GM23338 (cell line): Measurements from ENCODE around the gene DPH2. TPM values are rescaled to one million over a fixed set of nuclear protein-coding genes. Genes with fewer than 3 reads are reported as not detected.

Experiments used
- ATAC-seq: fragments of 200-7000 bp; cut with Tn5 transposase; 3 replicates; pipeline ENCODE4 v1.9.1; 2020
- DNase-seq: peaks from one replicate; pipeline ENCODE4 v3.0.0-alpha.2; 2015; ENCODE audit warnings: low spot score
- H2AFZ ChIP-seq: fragments of 200-600 bp; sonication (generic); 2 replicates; pipeline ENCODE4 v1.8.0; 2016; ENCODE audit warnings: antibody characterized with exemption, mild to moderate bottlenecking, moderate library complexity
- H3F3A ChIP-seq: fragments of 200-600 bp; sonication (generic); replicated peaks from 2 replicates; pipeline ENCODE4 v1.8.0; 2017; ENCODE audit warnings: antibody characterized with exemption, mixed run types, low read depth
- H3K27ac ChIP-seq: fragments of 200-600 bp; sonication (generic); 2 replicates; pipeline ENCODE4 v1.6.1; 2016; ENCODE audit warnings: low read depth
- H3K27me3 ChIP-seq: fragments of 200-600 bp; sonication (generic); 2 replicates; pipeline ENCODE4 v1.8.0; 2016; ENCODE audit warnings: mild to moderate bottlenecking, mixed run types, moderate library complexity; ENCODE audit not compliant: insufficient read depth
- H3K36me3 ChIP-seq: fragments of 200-600 bp; sonication (generic); 2 replicates; pipeline ENCODE4 v1.8.0; 2016; ENCODE audit warnings: mild to moderate bottlenecking; ENCODE audit not compliant: insufficient read depth
- H3K4me1 ChIP-seq: fragments of 200-600 bp; sonication (generic); 2 replicates; pipeline ENCODE4 v1.8.0; 2016; ENCODE audit warnings: mild to moderate bottlenecking, moderate library complexity; ENCODE audit not compliant: insufficient read depth
- H3K4me2 ChIP-seq: fragments of 200-600 bp; sonication (generic); 2 replicates; pipeline ENCODE4 v1.7.1; 2017; ENCODE audit warnings: mixed run types
- H3K4me3 ChIP-seq: fragments of 200-600 bp; sonication (generic); 2 replicates; pipeline ENCODE4 v1.6.1; 2016; ENCODE audit warnings: mixed run types
- H3K79me2 ChIP-seq: fragments of 200-600 bp; sonication (generic); replicated peaks from 2 replicates; pipeline ENCODE4 v1.8.0; 2017; ENCODE audit warnings: mild to moderate bottlenecking; ENCODE audit not compliant: insufficient read depth
- H3K9me2 ChIP-seq: fragments of 200-600 bp; sonication (generic); 2 replicates; pipeline ENCODE4 v1.8.0; 2017; ENCODE audit not compliant: insufficient read depth
- H4K20me1 ChIP-seq: fragments of 200-600 bp; sonication (generic); replicated peaks from 2 replicates; pipeline ENCODE4 v1.8.0; 2017; ENCODE audit warnings: mild to moderate bottlenecking; ENCODE audit not compliant: insufficient read depth
- H3K27ac Mint-ChIP-seq: 2 replicates; pipeline ENCODE4 v1.8.0; 2020; ENCODE audit warnings: inconsistent platforms, mild to moderate bottlenecking, moderate library complexity, mixed read lengths
- H3K27me3 Mint-ChIP-seq: 3 replicates; pipeline ENCODE4 v1.8.0; 2022; ENCODE audit warnings: low read depth, mild to moderate bottlenecking, moderate library complexity, mixed read lengths, inconsistent platforms; ENCODE audit not compliant: insufficient read depth, poor library complexity
- H3K36me3 Mint-ChIP-seq: 3 replicates; pipeline ENCODE4 v1.8.0; 2021; ENCODE audit warnings: low read depth, mild to moderate bottlenecking, inconsistent platforms, moderate library complexity, mixed read lengths
- H3K4me1 Mint-ChIP-seq: 3 replicates; pipeline ENCODE4 v1.8.0; 2020; ENCODE audit warnings: mild to moderate bottlenecking, inconsistent platforms, mixed read lengths
- H3K4me3 Mint-ChIP-seq: 3 replicates; pipeline ENCODE4 v1.8.0; 2021; ENCODE audit warnings: moderate library complexity, mild to moderate bottlenecking, inconsistent platforms, mixed read lengths
- H3K9me3 Mint-ChIP-seq: 3 replicates; pipeline ENCODE4 v1.8.0; 2020; ENCODE audit warnings: moderate library complexity, mild to moderate bottlenecking, inconsistent platforms, mixed read lengths
- CREB1 ChIP-seq: fragments of 250-450 bp; sonication (Bioruptor Pico); IDR thresholded peaks from 2 replicates; pipeline ENCODE4 v1.5.0; 2020; ENCODE audit warnings: low read depth, mild to moderate bottlenecking, moderate library complexity
- CTCF ChIP-seq, 2 experiments: fragments of 200-600 bp in 1 of 2; sonication (generic) in 1 of 2; conservative IDR thresholded peaks; 2 replicates each; pipeline versions ENCODE4 v1.5.1 to v1.6.1; 2016 to 2017; ENCODE audit warnings: antibody characterized with exemption in 2 of 2, low read depth in 2 of 2, mild to moderate bottlenecking in 2 of 2, moderate library complexity in 1 of 2
- EZH2 ChIP-seq: fragments of 200-600 bp; sonication (generic); IDR thresholded peaks from one replicate; pipeline ENCODE4 v1.8.0; 2017; ENCODE audit warnings: antibody characterized with exemption, mild to moderate bottlenecking, low read depth; ENCODE audit not compliant: unreplicated experiment
- JUNB ChIP-seq: IDR thresholded peaks from one replicate; pipeline ENCODE4 v1.6.1; 2016; ENCODE audit warnings: antibody characterized with exemption; ENCODE audit not compliant: unreplicated experiment
- NANOG ChIP-seq: IDR thresholded peaks from 2 replicates; pipeline ENCODE4 v1.6.1; 2016; ENCODE audit warnings: antibody characterized with exemption, borderline replicate concordance
- POLR2AphosphoS5 ChIP-seq: IDR thresholded peaks from 2 replicates; pipeline ENCODE4 v1.6.1; 2016; ENCODE audit warnings: antibody characterized with exemption, low read depth
- STAT1 ChIP-seq: IDR thresholded peaks from one replicate; pipeline ENCODE4 v1.6.1; 2016; ENCODE audit warnings: antibody characterized with exemption; ENCODE audit not compliant: unreplicated experiment
- ZNF114 ChIP-seq: fragments of 250-450 bp; sonication (Bioruptor Pico); IDR thresholded peaks from 2 replicates; pipeline ENCODE4 v1.5.0; 2020; ENCODE audit warnings: mild to moderate bottlenecking, moderate library complexity
- ZNF331 ChIP-seq: fragments of 250-450 bp; sonication (Bioruptor Pico); IDR thresholded peaks from 2 replicates; pipeline ENCODE4 v1.5.0; 2020; ENCODE audit warnings: low read depth, mild to moderate bottlenecking, moderate library complexity
- polyA plus RNA-seq: library from polyadenylated mRNA; unstranded; fragments of >200 nt; fragmentation: Nextera tagmentation; extraction: Ambion mirVana; gene quantifications from 2 replicates; pipeline ENCODE4 v1.2.1, GENCODE V29; 2016
- total RNA-seq: library from RNA; depleted of rRNA; stranded (reverse); fragments of >200 nt; shearing (Covaris generic); gene quantifications from 2 replicates; pipeline ENCODE4 v1.2.3, GENCODE V29; 2014
- TF ChIP-seq, protein P1 (sequence below): IDR thresholded peaks from one replicate; pipeline ENCODE4 v1.6.1; 2018; ENCODE audit warnings: antibody characterized with exemption; ENCODE audit not compliant: unreplicated experiment
- TF ChIP-seq, protein P2 (sequence below): IDR thresholded peaks from 2 replicates; pipeline ENCODE4 v1.6.1; 2016; ENCODE audit warnings: antibody characterized with exemption

Gene DPH2
- total and polyA plus RNA-seq, 2 experiments from 2014 or later, result 32.1 to 90.3 TPM

DNA sequence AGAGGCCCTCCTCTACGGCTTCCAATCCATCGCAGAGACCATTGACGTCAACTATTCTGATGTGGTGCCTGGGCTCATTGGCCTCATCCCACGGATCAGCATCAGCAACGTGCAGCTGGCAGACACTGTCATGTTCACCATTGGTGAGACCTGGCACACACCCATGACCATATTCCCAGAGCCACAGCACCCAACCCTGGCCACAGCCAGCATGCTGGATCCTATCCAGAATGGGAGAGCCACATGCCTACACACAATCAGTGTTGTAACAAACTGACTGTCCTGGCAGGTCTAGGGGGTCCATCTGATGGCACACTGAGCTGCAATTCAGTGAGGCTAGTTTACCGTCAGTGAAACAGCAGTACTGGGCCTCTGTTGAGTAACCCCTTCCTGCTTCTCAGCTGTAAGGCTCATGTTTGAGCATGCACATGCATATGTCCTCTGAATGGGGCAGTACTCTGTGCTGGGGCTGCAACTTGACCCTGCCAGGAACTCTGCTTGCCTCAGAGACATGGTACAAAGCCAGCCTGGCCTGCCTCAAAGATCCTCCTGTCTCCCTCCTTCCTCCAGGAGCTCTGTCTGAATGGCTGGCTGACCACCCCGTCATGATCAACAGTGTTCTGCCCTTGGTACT, 12.3 kb upstream of the DPH2 start (continued):
- TF ChIP-seq, protein P1, sequence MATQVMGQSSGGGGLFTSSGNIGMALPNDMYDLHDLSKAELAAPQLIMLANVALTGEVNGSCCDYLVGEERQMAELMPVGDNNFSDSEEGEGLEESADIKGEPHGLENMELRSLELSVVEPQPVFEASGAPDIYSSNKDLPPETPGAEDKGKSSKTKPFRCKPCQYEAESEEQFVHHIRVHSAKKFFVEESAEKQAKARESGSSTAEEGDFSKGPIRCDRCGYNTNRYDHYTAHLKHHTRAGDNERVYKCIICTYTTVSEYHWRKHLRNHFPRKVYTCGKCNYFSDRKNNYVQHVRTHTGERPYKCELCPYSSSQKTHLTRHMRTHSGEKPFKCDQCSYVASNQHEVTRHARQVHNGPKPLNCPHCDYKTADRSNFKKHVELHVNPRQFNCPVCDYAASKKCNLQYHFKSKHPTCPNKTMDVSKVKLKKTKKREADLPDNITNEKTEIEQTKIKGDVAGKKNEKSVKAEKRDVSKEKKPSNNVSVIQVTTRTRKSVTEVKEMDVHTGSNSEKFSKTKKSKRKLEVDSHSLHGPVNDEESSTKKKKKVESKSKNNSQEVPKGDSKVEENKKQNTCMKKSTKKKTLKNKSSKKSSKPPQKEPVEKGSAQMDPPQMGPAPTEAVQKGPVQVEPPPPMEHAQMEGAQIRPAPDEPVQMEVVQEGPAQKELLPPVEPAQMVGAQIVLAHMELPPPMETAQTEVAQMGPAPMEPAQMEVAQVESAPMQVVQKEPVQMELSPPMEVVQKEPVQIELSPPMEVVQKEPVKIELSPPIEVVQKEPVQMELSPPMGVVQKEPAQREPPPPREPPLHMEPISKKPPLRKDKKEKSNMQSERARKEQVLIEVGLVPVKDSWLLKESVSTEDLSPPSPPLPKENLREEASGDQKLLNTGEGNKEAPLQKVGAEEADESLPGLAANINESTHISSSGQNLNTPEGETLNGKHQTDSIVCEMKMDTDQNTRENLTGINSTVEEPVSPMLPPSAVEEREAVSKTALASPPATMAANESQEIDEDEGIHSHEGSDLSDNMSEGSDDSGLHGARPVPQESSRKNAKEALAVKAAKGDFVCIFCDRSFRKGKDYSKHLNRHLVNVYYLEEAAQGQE, result no peak
- TF ChIP-seq POLR2AphosphoS5, result no peak
- no peak for TF ChIP-seq NANOG
- no peak for TF ChIP-seq CTCF (conservative IDR thresholded peaks at IDR 0.05; ENCODE audit: low read depth in 2 of 2)
- TF ChIP-seq ZNF331, result no peak
- no peak for TF ChIP-seq STAT1
- TF ChIP-seq CREB1 (CRISPR knock-in tag), result no peak
- TF ChIP-seq EZH2, result no peak
- no peak for TF ChIP-seq JUNB

GRCh38 chr1:43958351-43959255, 11.2 kb upstream of the DPH2 start:
- H3K4me3 Mint-ChIP-seq, result no peak overlapping the region
- no peaks in the 10 kb centered on the region for H3K27me3 ChIP-seq
- H3K4me1 Mint-ChIP-seq, result peaks cover under 1% of the 10 kb centered on the region
- H3F3A ChIP-seq, result no peaks in the 10 kb centered on the region
- no peak overlapping the region for H3K4me2 ChIP-seq
- H3K27me3 Mint-ChIP-seq, result peaks cover 12% of the 10 kb centered on the region
- no peaks in the 10 kb centered on the region; the same call in 1 of the 3 replicates for H3K36me3 Mint-ChIP-seq
- DNase-seq (no peak), ATAC-seq (no peak)
- no peaks in the 10 kb centered on the region for H4K20me1 ChIP-seq
- H3K4me1 ChIP-seq, result no peaks in the 10 kb centered on the region
- no peak overlapping the region for H3K27ac Mint-ChIP-seq
- H3K27ac ChIP-seq, result no peak overlapping the region
- H2AFZ ChIP-seq, result no peak overlapping the region
- H3K9me3 Mint-ChIP-seq, result no peaks in the 10 kb centered on the region
- no peaks in the 10 kb centered on the region for H3K36me3 ChIP-seq
- no peaks in the 10 kb centered on the region for H3K9me2 ChIP-seq
- H3K79me2 ChIP-seq, result 0 out of 2 replicates have a peak, but pooled peaks cover under 1% of the 10 kb centered on the region
- H3K4me3 ChIP-seq, result no peak overlapping the region
- TF ChIP-seq CTCF (conservative IDR thresholded peaks at IDR 0.05; ENCODE audit: low read depth in 2 of 2), result no peak
- TF ChIP-seq ZNF114 (CRISPR knock-in tag), result no peak
- no peak for TF ChIP-seq POLR2AphosphoS5
- no peak for TF ChIP-seq NANOG
- TF ChIP-seq, protein P2, sequence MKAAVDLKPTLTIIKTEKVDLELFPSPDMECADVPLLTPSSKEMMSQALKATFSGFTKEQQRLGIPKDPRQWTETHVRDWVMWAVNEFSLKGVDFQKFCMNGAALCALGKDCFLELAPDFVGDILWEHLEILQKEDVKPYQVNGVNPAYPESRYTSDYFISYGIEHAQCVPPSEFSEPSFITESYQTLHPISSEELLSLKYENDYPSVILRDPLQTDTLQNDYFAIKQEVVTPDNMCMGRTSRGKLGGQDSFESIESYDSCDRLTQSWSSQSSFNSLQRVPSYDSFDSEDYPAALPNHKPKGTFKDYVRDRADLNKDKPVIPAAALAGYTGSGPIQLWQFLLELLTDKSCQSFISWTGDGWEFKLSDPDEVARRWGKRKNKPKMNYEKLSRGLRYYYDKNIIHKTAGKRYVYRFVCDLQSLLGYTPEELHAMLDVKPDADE, result no peak
- TF ChIP-seq, protein P1, result no peak
- no peak for TF ChIP-seq ZNF331
- TF ChIP-seq STAT1, result no peak
